Parathyroid adenoma (tissue), 2 donors: Measurements from ENCODE around the gene DNAH10.

Experiments
- H2AFZ ChIP-seq: fragments of 300-600 bp; sonication (generic); one replicate; pipeline ENCODE4 v1.7.0; 2017; ENCODE audit warnings: antibody characterized with exemption, mild to moderate bottlenecking
- H3K27ac ChIP-seq: fragments of 300-600 bp; sonication (generic); one replicate; pipeline ENCODE4 v1.7.0; 2017
- H3K27me3 ChIP-seq: fragments of 300-600 bp; sonication (generic); one replicate; pipeline ENCODE4 v1.7.0; 2017; ENCODE audit warnings: low read length; ENCODE audit not compliant: control insufficient read depth, insufficient read depth
- H3K36me3 ChIP-seq: fragments of 300-600 bp; sonication (generic); one replicate; pipeline ENCODE4 v1.7.0; 2017; ENCODE audit warnings: low read length; ENCODE audit not compliant: control insufficient read depth, insufficient read depth
- H3K4me1 ChIP-seq: fragments of 300-600 bp; sonication (generic); one replicate; pipeline ENCODE4 v1.7.0; 2017; ENCODE audit warnings: control low read depth
- H3K4me2 ChIP-seq: fragments of 300-600 bp; sonication (generic); one replicate; pipeline ENCODE4 v1.7.0; 2017; ENCODE audit warnings: low read length
- H3K4me3 ChIP-seq: fragments of 300-600 bp; sonication (generic); one replicate; pipeline ENCODE4 v1.7.0; 2017; ENCODE audit warnings: low read depth, low read length
- H3K79me2 ChIP-seq: fragments of 300-600 bp; sonication (generic); one replicate; pipeline ENCODE4 v1.7.0; 2017; ENCODE audit warnings: control low read depth
- H3K9ac ChIP-seq: fragments of 300-600 bp; sonication (generic); one replicate; pipeline ENCODE4 v1.7.0; 2017; ENCODE audit warnings: mild to moderate bottlenecking
- H3K9me3 ChIP-seq: fragments of 300-600 bp; sonication (generic); one replicate; pipeline ENCODE4 v1.7.0; 2017; ENCODE audit warnings: low read length; ENCODE audit not compliant: control insufficient read depth
- TF ChIP-seq, protein P1 (sequence below): fragments of 300-600 bp; sonication (generic); IDR thresholded peaks from one replicate; pipeline ENCODE4 v1.7.0; 2017; ENCODE audit warnings: antibody characterized with exemption, mild to moderate bottlenecking
- donor health status: primary hyperparathyroidism.

The DNAH10 gene

DNA sequence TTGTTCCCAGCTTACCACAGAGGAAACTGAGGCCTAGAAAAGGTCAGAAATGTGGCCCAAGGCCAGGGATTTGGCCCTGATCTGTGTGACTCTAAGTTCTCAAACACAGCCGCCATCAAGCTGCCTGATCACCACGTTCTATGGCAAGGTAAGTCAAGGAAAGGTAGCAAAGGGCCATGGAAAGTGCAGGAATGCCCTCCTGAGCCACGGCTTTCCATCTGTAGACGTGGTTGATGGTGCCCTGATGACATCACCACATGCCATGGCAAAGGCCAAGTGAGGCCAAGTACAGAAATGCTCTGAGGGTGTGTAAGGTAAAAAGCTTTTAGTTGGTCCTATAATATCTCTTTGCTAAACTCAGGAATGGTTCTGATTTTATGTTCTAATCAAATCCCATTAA is 99.3 kb downstream of the DNAH10 start:
- Histone ChIP-seq H3K36me3 (no peaks in the 10 kb centered on the region), H3K79me2 (no peaks in the 10 kb centered on the region), H3K27ac (no peak overlapping the region), H3K9me3 (no peaks in the 10 kb centered on the region), H3K9ac (no peak overlapping the region), H3K4me1 (no peaks in the 10 kb centered on the region), H3K27me3 (no peaks in the 10 kb centered on the region), H2AFZ (no peak overlapping the region), H3K4me3 (no peak overlapping the region), H3K4me2 (no peak overlapping the region)
- TF ChIP-seq, protein P1, sequence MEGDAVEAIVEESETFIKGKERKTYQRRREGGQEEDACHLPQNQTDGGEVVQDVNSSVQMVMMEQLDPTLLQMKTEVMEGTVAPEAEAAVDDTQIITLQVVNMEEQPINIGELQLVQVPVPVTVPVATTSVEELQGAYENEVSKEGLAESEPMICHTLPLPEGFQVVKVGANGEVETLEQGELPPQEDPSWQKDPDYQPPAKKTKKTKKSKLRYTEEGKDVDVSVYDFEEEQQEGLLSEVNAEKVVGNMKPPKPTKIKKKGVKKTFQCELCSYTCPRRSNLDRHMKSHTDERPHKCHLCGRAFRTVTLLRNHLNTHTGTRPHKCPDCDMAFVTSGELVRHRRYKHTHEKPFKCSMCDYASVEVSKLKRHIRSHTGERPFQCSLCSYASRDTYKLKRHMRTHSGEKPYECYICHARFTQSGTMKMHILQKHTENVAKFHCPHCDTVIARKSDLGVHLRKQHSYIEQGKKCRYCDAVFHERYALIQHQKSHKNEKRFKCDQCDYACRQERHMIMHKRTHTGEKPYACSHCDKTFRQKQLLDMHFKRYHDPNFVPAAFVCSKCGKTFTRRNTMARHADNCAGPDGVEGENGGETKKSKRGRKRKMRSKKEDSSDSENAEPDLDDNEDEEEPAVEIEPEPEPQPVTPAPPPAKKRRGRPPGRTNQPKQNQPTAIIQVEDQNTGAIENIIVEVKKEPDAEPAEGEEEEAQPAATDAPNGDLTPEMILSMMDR = no peak

DNA sequence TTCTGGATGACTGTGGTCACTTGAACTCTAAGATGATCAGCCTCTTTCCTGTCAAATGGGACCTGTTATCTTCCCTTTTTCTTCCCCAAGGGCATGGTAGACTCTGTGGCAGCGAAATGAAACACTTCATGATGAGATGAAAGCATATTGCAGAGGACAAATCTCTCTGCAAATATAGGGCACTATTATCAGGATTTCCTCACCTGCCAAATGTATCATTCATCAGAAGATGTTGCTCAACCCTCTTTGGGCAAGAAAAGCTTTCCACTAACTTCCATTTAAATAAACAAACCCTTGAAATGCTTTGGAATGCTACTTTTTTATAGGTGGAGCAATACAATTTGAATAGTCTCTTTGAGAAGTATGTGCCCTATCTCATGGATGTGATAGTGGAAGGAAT is 105.0 kb downstream of the DNAH10 start:
- Histone ChIP-seq H3K36me3 (no peaks in the 10 kb centered on the region), H3K9me3 (no peaks in the 10 kb centered on the region), H2AFZ (no peak overlapping the region), H3K27me3 (no peaks in the 10 kb centered on the region), H3K4me2 (no peak overlapping the region), H3K79me2 (no peaks in the 10 kb centered on the region), H3K4me3 (no peak overlapping the region), H3K4me1 (no peaks in the 10 kb centered on the region), H3K9ac (no peak overlapping the region), H3K27ac (no peak overlapping the region)
- TF ChIP-seq, protein P1 = no peak

DNA sequence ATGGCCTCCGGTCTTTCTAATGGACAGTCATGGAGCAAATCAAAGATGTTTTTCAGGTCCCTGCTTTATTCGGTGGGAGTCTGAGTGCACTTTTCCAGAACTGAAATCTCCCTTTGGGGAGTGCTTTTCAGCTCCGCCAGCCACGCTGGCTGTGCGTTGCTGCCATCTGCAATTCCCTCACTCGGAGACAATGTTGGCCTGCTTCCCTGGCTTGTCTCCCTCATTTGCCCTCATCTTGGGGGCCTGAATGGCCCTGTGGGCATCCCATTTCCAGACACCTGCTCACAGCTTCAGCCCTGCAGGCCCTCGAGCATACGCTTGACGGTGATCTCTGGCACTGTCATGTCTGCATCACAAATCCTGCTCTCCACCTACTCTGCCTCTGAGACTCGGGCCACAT is 106.7 kb downstream of the DNAH10 start:
- no peak overlapping the region for H3K4me3 ChIP-seq

DNA sequence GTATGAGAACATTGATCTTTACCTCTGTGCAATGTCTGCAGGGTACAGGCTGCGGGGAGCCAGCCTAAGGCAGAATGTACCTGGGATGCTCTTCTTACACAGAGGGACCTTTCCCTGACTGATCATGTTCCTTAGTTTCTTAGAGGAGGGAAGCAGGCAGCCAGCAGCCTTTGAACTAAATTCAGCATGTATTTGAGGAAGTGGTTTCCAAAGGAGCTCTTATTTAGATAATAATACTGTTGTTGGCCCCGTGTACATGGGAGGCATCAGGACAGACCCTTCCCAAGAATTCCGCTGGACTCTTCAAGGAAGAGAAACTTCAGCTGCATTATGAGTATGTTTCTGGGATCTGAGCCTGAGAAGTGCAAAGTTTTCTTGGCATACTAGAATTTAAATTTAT is 111.7 kb downstream of the DNAH10 start:
- Histone ChIP-seq H3K4me3 (no peak overlapping the region), H3K9ac (no peak overlapping the region), H3K79me2 (no peaks in the 10 kb centered on the region), H3K27me3 (no peaks in the 10 kb centered on the region), H3K4me1 (no peaks in the 10 kb centered on the region), H3K4me2 (no peak overlapping the region), H3K27ac (no peak overlapping the region), H3K36me3 (no peaks in the 10 kb centered on the region), H3K9me3 (no peaks in the 10 kb centered on the region), H2AFZ (no peak overlapping the region)
- TF ChIP-seq, protein P1 = no peak

More for the DNA sequence above, 106.7 kb downstream of the DNAH10 start:
- Histone ChIP-seq H3K27me3 (no peaks in the 10 kb centered on the region), H3K4me2 (no peak overlapping the region), H3K4me1 (no peaks in the 10 kb centered on the region), H3K27ac (no peak overlapping the region), H2AFZ (no peak overlapping the region), H3K79me2 (no peaks in the 10 kb centered on the region), H3K36me3 (no peaks in the 10 kb centered on the region), H3K9ac (no peak overlapping the region), H3K9me3 (no peaks in the 10 kb centered on the region)
- TF ChIP-seq, protein P1 = no peak

DNA sequence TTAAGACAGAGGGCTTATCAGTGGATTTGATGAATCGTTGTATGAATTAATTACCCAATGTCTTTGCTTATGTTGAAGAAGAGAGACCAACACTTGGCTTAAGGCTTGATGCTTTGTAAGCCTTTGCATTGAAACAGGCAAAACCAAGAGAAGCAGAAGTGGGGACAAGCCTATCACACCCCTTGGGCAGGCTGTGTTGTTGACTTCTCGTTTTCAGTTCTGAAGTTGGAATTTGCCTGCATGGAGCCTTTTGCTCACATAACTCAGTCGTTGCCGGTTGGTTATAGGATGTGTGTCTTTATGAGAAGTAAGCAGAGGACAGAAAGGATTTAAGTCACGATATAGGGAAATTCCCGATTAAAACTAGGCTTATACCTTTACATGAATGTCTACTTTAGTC is 115.9 kb downstream of the DNAH10 start:
- Histone ChIP-seq H3K9me3 (no peaks in the 10 kb centered on the region), H3K4me1 (no peaks in the 10 kb centered on the region), H3K27me3 (no peaks in the 10 kb centered on the region), H3K4me2 (no peak overlapping the region), H3K9ac (no peak overlapping the region), H3K79me2 (no peaks in the 10 kb centered on the region), H3K4me3 (no peak overlapping the region), H2AFZ (no peak overlapping the region), H3K27ac (no peak overlapping the region), H3K36me3 (no peaks in the 10 kb centered on the region)
- TF ChIP-seq, protein P1 = no peak
